Gastroesophageal sphincter (tissue), 3 donors: ENCODE measurements around the gene DDX28.

Experiments
- POLR2A ChIP-seq, 2 donors: fragments of 450-650 bp; IDR thresholded peaks; one replicate each; pipeline ENCODE4 v1.6.1; 2017; ENCODE audit warnings: antibody characterized with exemption in 2 of 2, mild to moderate bottlenecking in 2 of 2, moderate library complexity in 1 of 2
- TF ChIP-seq, protein P1 (sequence below), 4 experiments: fragments of 200-600 bp in 2 of 4; fragments of 450-650 bp in 2 of 4; sonication (generic) in 1 of 4; IDR thresholded peaks; one replicate each; pipeline ENCODE4 v1.5.1; 2017 to 2019; ENCODE audit warnings: antibody characterized with exemption in 4 of 4, mild to moderate bottlenecking in 2 of 4, moderate library complexity in 2 of 4

GRCh38 chr16:68062910-68063393 is 39.9 kb upstream of the DDX28 start:
- TF ChIP-seq, protein P1, sequence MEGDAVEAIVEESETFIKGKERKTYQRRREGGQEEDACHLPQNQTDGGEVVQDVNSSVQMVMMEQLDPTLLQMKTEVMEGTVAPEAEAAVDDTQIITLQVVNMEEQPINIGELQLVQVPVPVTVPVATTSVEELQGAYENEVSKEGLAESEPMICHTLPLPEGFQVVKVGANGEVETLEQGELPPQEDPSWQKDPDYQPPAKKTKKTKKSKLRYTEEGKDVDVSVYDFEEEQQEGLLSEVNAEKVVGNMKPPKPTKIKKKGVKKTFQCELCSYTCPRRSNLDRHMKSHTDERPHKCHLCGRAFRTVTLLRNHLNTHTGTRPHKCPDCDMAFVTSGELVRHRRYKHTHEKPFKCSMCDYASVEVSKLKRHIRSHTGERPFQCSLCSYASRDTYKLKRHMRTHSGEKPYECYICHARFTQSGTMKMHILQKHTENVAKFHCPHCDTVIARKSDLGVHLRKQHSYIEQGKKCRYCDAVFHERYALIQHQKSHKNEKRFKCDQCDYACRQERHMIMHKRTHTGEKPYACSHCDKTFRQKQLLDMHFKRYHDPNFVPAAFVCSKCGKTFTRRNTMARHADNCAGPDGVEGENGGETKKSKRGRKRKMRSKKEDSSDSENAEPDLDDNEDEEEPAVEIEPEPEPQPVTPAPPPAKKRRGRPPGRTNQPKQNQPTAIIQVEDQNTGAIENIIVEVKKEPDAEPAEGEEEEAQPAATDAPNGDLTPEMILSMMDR (IDR thresholded peaks at IDR 0.05), result no peak
- no peak for TF ChIP-seq POLR2A (IDR thresholded peaks at IDR 0.05)
